Hepatocyte (in vitro differentiated cells): Measurements from ENCODE around the gene CSMD2.

Experiments
- EZH2phosphoT487 ChIP-seq: fragments of 200-600 bp; sonication (generic); IDR thresholded peaks from one replicate; pipeline ENCODE4 v1.6.1; 2018; ENCODE audit warnings: antibody characterized with exemption, mild to moderate bottlenecking, low read depth, moderate library complexity; ENCODE audit not compliant: unreplicated experiment, severe bottlenecking
- TF ChIP-seq, protein P1 (sequence below): fragments of 200-600 bp; sonication (generic); IDR thresholded peaks from 2 replicates; pipeline ENCODE4 v1.5.1; 2016; ENCODE audit warnings: antibody characterized with exemption, mild to moderate bottlenecking; ENCODE audit not compliant: poor library complexity

DNA sequence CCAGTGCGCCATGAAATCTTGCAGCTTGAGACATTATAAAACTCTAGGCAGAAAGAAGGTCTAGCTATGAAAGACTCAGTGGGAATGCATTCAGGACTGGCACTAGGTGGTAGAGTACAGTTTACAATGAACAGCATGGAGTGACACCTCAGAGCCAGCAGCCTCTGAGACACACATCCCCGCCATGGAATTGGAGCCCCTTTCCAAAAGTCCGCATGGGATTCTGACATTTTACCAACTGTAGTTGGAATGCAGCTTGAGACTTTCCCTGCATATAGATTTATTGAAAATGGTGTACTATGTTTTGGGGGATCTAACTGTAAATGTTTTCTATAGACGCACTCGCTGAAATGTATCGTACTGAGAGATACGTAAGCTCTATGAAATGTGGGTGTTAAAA, 576.3 kb downstream of the CSMD2 start:
- TF ChIP-seq, protein P1, sequence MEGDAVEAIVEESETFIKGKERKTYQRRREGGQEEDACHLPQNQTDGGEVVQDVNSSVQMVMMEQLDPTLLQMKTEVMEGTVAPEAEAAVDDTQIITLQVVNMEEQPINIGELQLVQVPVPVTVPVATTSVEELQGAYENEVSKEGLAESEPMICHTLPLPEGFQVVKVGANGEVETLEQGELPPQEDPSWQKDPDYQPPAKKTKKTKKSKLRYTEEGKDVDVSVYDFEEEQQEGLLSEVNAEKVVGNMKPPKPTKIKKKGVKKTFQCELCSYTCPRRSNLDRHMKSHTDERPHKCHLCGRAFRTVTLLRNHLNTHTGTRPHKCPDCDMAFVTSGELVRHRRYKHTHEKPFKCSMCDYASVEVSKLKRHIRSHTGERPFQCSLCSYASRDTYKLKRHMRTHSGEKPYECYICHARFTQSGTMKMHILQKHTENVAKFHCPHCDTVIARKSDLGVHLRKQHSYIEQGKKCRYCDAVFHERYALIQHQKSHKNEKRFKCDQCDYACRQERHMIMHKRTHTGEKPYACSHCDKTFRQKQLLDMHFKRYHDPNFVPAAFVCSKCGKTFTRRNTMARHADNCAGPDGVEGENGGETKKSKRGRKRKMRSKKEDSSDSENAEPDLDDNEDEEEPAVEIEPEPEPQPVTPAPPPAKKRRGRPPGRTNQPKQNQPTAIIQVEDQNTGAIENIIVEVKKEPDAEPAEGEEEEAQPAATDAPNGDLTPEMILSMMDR, result no peak
- no peak for TF ChIP-seq EZH2phosphoT487
